ENCODE measurements around the gene SINHCAF. TPM values are rescaled to one million over a fixed set of nuclear protein-coding genes. Genes with fewer than 3 reads are reported as not detected.

SINHCAF gene
- total and polyA plus RNA-seq, 2 of the 8 experiments (the other 6 are each of a cell fraction or from before 2014, with no cell fraction given), result 138 to 576 TPM

DNA sequence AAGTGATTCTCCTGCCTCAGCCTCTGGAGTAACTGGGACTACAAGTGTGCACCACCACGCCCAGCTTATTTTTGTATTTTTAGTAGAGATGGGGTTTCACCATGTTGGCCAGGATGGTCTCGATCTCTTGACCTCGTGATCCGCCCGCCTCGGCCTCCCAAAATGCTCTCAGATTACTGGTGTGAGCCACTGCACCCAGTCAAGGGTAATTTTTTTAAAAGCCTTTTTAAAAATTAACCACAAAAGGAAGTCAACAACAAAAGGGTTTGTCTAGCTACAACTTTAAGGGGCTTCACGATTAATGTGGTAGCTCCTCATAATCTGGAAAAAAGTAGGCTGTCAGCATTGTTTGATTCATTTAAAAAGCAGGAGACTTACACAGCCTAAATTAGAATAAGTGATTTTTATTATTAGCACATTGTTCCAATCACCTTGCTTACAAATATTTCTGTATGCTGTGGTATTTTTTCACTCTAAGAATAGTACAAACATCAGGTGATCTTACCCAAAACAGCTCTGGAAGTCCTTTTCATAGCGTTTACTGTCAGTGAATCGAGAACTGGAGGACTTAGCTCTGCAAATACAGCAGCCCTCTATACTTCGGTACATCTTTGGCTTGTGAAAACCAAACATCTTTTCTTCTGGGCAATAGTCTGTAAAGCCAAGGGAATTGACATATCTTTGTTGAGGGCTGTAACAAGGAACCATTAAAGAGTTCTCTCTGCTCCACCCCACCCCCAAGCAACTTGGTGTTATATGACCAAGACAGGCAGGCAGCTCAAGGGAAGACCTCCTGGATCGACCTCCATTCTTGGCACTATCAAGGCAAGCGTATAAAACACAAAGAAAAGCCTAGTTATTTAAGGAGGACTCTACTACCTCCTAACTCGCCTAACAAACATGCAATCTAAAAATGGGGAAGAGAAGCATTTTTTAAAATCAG lies 28.1 kb downstream of the SINHCAF start (continued):
- TF ChIP-seq RFX5 (IDR thresholded peaks at IDR 0.05; ENCODE audit: borderline replicate concordance, low read depth, low read length), result no peak
